Endothelial cell of umbilical vein (primary cell): Measurements from ENCODE around the gene CEACAM21. TPM values are rescaled to one million over a fixed set of nuclear protein-coding genes. Genes with fewer than 3 reads are reported as not detected.

Experiments
- BruUV-seq: library from RNA; stranded (reverse); fragments of 400-500 nt; replicated peaks from 2 replicates; lab custom pipeline; 2021; lab: Mats Ljungman, UMichigan
- CTCF ChIA-PET: fragments of 300-600, 350-600 bp; sonication (Branson Sonifier 250); formaldehyde crosslinking; loops from one replicate; lab custom pipeline; 2021; ENCODE audit warnings: antibody characterized with exemption, inconsistent platforms; lab: Charles Lee
- POLR2A ChIA-PET: fragments of 300-600, 350-600 bp; sonication (Branson Sonifier 250); formaldehyde crosslinking; loops from one replicate; lab custom pipeline; 2021; ENCODE audit warnings: antibody characterized with exemption, inconsistent platforms; lab: Charles Lee
- DNase-seq: peaks from one replicate; pipeline ENCODE4 v3.0.0-alpha.2; 2011; ENCODE audit warnings: low read depth, low spot score
- FAIRE-seq: peaks from 2 replicates; lab custom pipeline; 2011; peaks lifted over from hg19 to GRCh38; lab: Jason Lieb, UNC
- H2AFZ ChIP-seq: 2 replicates; pipeline ENCODE4 v1.6.0; 2012; ENCODE audit warnings: low read depth, low read length, control low read depth, inconsistent platforms
- H3K27ac ChIP-seq: 2 replicates; pipeline ENCODE4 v1.5.1; 2011; ENCODE audit warnings: low read depth, mild to moderate bottlenecking, control low read depth, low read length, moderate library complexity; ENCODE audit not compliant: insufficient read depth
- H3K27me3 ChIP-seq, 2 experiments: 2 replicates each; pipeline versions ENCODE4 v1.6.0 to v1.6.1; 2011; ENCODE audit warnings: low read length in 2 of 2, mixed read lengths in 1 of 2; ENCODE audit not compliant: control insufficient read depth in 2 of 2, insufficient read depth in 2 of 2
- H3K36me3 ChIP-seq, 2 experiments: 2 replicates in 1 of 2; 3 replicates in 1 of 2; pipeline ENCODE4 v1.5.1; 2011; ENCODE audit warnings: low read length in 2 of 2, mild to moderate bottlenecking in 1 of 2, moderate library complexity in 1 of 2; ENCODE audit not compliant: control insufficient read depth in 2 of 2, insufficient read depth in 2 of 2; ENCODE audit errors: extremely low read depth in 1 of 2
- H3K4me1 ChIP-seq: 3 replicates; pipeline ENCODE4 v1.5.1; 2011; ENCODE audit warnings: mild to moderate bottlenecking, low read length; ENCODE audit not compliant: control insufficient read depth, insufficient read depth; ENCODE audit errors: extremely low read depth
- H3K4me2 ChIP-seq: 2 replicates; pipeline ENCODE4 v1.6.1; 2011; ENCODE audit warnings: low read length, control low read depth, mixed read lengths; ENCODE audit not compliant: insufficient read depth
- H3K4me3 ChIP-seq, 3 experiments: fragments of 200-600 bp in 1 of 3; sonication (generic), shearing (Covaris generic) in 1 of 3; replicated peaks in 1 of 3; 2 replicates each; pipeline ENCODE4 v1.5.1; 2011 to 2016; ENCODE audit warnings: control low read depth in 3 of 3, low read length in 3 of 3, mild to moderate bottlenecking in 2 of 3, inconsistent platforms in 1 of 3, low read depth in 1 of 3, moderate library complexity in 1 of 3; ENCODE audit not compliant: insufficient read depth in 1 of 3
- H3K79me2 ChIP-seq: 2 replicates; pipeline ENCODE4 v1.6.0; 2012; ENCODE audit warnings: low read length, inconsistent platforms; ENCODE audit not compliant: control insufficient read depth, insufficient read depth
- H3K9ac ChIP-seq: replicated peaks from 2 replicates; pipeline ENCODE3; 2011; ENCODE audit warnings: low read length, control low read depth; ENCODE audit not compliant: insufficient read depth; ENCODE audit errors: extremely low read depth
- H3K9me1 ChIP-seq: replicated peaks from 3 replicates; pipeline ENCODE4 v1.6.0; 2011; ENCODE audit warnings: mild to moderate bottlenecking, low read length; ENCODE audit not compliant: control insufficient read depth, insufficient read depth; ENCODE audit errors: extremely low read depth
- H3K9me3 ChIP-seq: replicated peaks from 2 replicates; pipeline ENCODE4 v1.5.1; 2012; ENCODE audit warnings: low read length, inconsistent platforms; ENCODE audit not compliant: control insufficient read depth, insufficient read depth
- H4K20me1 ChIP-seq: replicated peaks from 2 replicates; pipeline ENCODE3; 2011; ENCODE audit warnings: mild to moderate bottlenecking, low read length; ENCODE audit not compliant: control insufficient read depth, insufficient read depth; ENCODE audit errors: extremely low read depth
- EZH2 ChIP-seq: IDR thresholded peaks from 2 replicates; pipeline ENCODE4 v1.6.1; 2012; ENCODE audit warnings: borderline replicate concordance, low read depth, mild to moderate bottlenecking, moderate library complexity, low read length, inconsistent platforms; ENCODE audit not compliant: severe bottlenecking
- FOS ChIP-seq: IDR thresholded peaks from 2 replicates; pipeline ENCODE4 v1.6.1; 2011; ENCODE audit warnings: mild to moderate bottlenecking, low read length, moderate library complexity, borderline replicate concordance; ENCODE audit not compliant: insufficient read depth
- GATA2 ChIP-seq: IDR thresholded peaks from 2 replicates; pipeline ENCODE4 v1.7.0; 2011; ENCODE audit warnings: low read depth, mild to moderate bottlenecking, moderate library complexity, mixed read lengths, low read length; ENCODE audit not compliant: insufficient read length, insufficient read depth
- JUN ChIP-seq: IDR thresholded peaks from 2 replicates; pipeline ENCODE4 v1.6.1; 2011; ENCODE audit warnings: borderline replicate concordance, low read depth; ENCODE audit not compliant: insufficient read length, insufficient read depth
- MYC ChIP-seq: IDR thresholded peaks from one replicate; pipeline ENCODE4 v1.6.1; 2011; ENCODE audit warnings: mild to moderate bottlenecking, low read depth, low read length
- POLR2A ChIP-seq: IDR thresholded peaks from 2 replicates; pipeline ENCODE4 v1.6.1; 2012; ENCODE audit warnings: low read depth, mild to moderate bottlenecking, control low read depth, low read length
- POLR2AphosphoS5 ChIP-seq: IDR thresholded peaks from 2 replicates; pipeline ENCODE4 v1.6.1; 2012; ENCODE audit warnings: low read depth, mild to moderate bottlenecking, control low read depth, low read length, moderate library complexity; ENCODE audit not compliant: insufficient read depth
- dilution Hi-C: fragments of 300-500 bp; cut with MboI; formaldehyde crosslinking; loops from one replicate; pipeline ENCODE4 v1.15.0; 2019; ENCODE audit warnings: low sequenced_read_pairs; ENCODE audit not compliant: extremely low pct_ligation_motif_present
- intact Hi-C: fragments of 100-400 bp; cut with micrococcal nuclease; formaldehyde crosslinking; loops from one replicate; pipeline ENCODE4 v1.10.0; 2022
- polyA plus RNA-seq, 4 experiments: library from polyadenylated mRNA; depleted of rRNA in 3 of 4; stranded (reverse) in 3 of 4; unstranded in 1 of 4; fragments of >200 nt; gene quantifications; 2 replicates each; pipeline versions ENCODE4 v1.2.1 to v1.2.3, GENCODE V29; 2011 to 2012; ENCODE audit warnings: missing spikeins in 1 of 4
- total RNA-seq: library from RNA; stranded (reverse); gene quantifications from 2 replicates; pipeline ENCODE4 v1.2.3, GENCODE V29; 2021
- TF ChIP-seq, protein P1 (sequence below), 2 donors: IDR thresholded peaks; 1 replicate in 1 of 2; 2 replicates in 1 of 2; pipeline ENCODE4 v1.5.1; 2011; ENCODE audit warnings: low read length in 2 of 2, mild to moderate bottlenecking in 2 of 2, moderate library complexity in 2 of 2, control low read depth in 1 of 2, inconsistent platforms in 1 of 2, low read depth in 1 of 2; ENCODE audit not compliant: insufficient read depth in 1 of 2; ENCODE audit errors: extremely low read depth in 1 of 2
- TF ChIP-seq, protein P2 (sequence below): IDR thresholded peaks from 2 replicates; pipeline ENCODE4 v1.6.1; 2011; ENCODE audit not compliant: insufficient read depth, insufficient read length

The CEACAM21 gene
- total and polyA plus RNA-seq, 2 donors (not counting 3 experiments of a cell fraction or from before 2014, with no cell fraction given), result 0.81 to 1.7 TPM

DNA sequence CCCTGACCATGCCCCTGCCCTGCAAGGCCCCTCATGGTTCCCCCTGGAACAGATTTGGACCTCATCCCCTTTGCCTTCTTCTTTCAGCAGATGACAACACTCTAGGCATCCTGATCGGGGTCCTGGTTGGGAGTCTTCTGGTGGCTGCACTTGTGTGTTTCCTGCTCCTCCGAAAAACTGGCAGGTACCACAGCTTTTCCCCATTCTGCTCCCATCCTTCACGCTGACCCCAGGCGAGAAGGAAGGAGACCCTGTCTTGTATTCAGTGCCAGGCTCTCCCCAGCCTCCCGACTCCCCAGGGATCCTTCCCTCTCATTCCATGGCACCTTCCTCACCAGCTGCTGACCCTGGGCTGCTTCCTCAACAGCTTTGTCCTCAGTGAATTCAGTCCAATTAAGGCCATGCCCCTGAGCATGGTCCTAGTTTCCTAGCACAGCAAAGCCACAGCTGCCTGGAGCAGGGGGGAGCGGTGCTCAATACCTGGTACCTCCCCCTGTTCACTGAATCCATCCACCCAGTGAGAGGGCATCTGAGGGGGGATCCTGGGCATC is 8.4 kb downstream of the CEACAM21 start:
- DNase-seq (no peak), FAIRE-seq (no peak)
- Histone ChIP-seq H3K9me3 (no peaks in the 10 kb centered on the region), H2AFZ (no peak overlapping the region), H3K4me2 (no peak overlapping the region), H3K27ac (no peak overlapping the region), H3K27me3 (no peaks in the 10 kb centered on the region), H3K4me3 (no peak overlapping the region), H3K4me1 (no peaks in the 10 kb centered on the region), H3K36me3 (no peaks in the 10 kb centered on the region), H3K79me2 (no peaks in the 10 kb centered on the region), H3K9me1 (no peaks in the 10 kb centered on the region), H3K9ac (no peak overlapping the region), H4K20me1 (no peaks in the 10 kb centered on the region)
- BruUV-seq, result no TSS peak
- intact Hi-C loops (no loop called here), dilution Hi-C loops (no loop called here)
- TF ChIP-seq POLR2AphosphoS5 (no peak), MYC (no peak), JUN (no peak), FOS (no peak), POLR2A (no peak), GATA2 (no peak), EZH2 (no peak)
- TF ChIP-seq, protein P1, sequence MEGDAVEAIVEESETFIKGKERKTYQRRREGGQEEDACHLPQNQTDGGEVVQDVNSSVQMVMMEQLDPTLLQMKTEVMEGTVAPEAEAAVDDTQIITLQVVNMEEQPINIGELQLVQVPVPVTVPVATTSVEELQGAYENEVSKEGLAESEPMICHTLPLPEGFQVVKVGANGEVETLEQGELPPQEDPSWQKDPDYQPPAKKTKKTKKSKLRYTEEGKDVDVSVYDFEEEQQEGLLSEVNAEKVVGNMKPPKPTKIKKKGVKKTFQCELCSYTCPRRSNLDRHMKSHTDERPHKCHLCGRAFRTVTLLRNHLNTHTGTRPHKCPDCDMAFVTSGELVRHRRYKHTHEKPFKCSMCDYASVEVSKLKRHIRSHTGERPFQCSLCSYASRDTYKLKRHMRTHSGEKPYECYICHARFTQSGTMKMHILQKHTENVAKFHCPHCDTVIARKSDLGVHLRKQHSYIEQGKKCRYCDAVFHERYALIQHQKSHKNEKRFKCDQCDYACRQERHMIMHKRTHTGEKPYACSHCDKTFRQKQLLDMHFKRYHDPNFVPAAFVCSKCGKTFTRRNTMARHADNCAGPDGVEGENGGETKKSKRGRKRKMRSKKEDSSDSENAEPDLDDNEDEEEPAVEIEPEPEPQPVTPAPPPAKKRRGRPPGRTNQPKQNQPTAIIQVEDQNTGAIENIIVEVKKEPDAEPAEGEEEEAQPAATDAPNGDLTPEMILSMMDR (IDR thresholded peaks at IDR 0.05; ENCODE audit: extremely low read depth in 1 of 2, insufficient read depth in 1 of 2, low read depth in 1 of 2, low read length in 2 of 2), result no peak
- TF ChIP-seq, protein P2, sequence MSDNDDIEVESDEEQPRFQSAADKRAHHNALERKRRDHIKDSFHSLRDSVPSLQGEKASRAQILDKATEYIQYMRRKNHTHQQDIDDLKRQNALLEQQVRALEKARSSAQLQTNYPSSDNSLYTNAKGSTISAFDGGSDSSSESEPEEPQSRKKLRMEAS, result no peak
- ChIA-PET CTCF (interaction anchor here (1.3 kb wide), 2 partner anchors 13 to 14 kb away, joined by 3 to 5 read pairs; no protein-coding TSS in a partner anchor), POLR2A (no interaction called here)
